NT2/D1 (cell line): ENCODE measurements around the gene BACH2.
"Not testable (repeated sequence)": the region's sequence is repeated elsewhere in the genome, so short reads cannot be mapped to it uniquely, and the experiment has no call there.

Source experiments
- DNase-seq: peaks from one replicate; pipeline ENCODE4 v3.0.0-alpha.2; 2011; ENCODE audit warnings: low read depth, low spot score
- H3K27me3 ChIP-seq: 2 replicates; pipeline ENCODE4 v1.6.0; 2011; ENCODE audit warnings: mild to moderate bottlenecking; ENCODE audit not compliant: insufficient read length, insufficient read depth
- H3K36me3 ChIP-seq: 2 replicates; pipeline ENCODE4 v1.6.1; 2011; ENCODE audit warnings: mild to moderate bottlenecking, low read length, mixed read lengths; ENCODE audit not compliant: insufficient read depth, insufficient read length
- H3K4me1 ChIP-seq: 2 replicates; pipeline ENCODE4 v1.5.1; 2011; ENCODE audit not compliant: insufficient read depth, insufficient read length
- H3K4me3 ChIP-seq: 2 replicates; pipeline ENCODE4 v1.5.1; 2011; ENCODE audit warnings: low read depth; ENCODE audit not compliant: insufficient read length
- H3K9ac ChIP-seq: 2 replicates; pipeline ENCODE4 v1.6.0; 2011; ENCODE audit warnings: low read depth; ENCODE audit not compliant: insufficient read length
- H3K9me3 ChIP-seq: 2 replicates; pipeline ENCODE4 v1.5.1; 2011; ENCODE audit warnings: mild to moderate bottlenecking, low read length; ENCODE audit not compliant: insufficient read depth
- SUZ12 ChIP-seq: IDR thresholded peaks from 2 replicates; pipeline ENCODE4 v1.6.1; 2011; ENCODE audit not compliant: insufficient read length, insufficient read depth; ENCODE audit errors: extremely low read depth
- YY1 ChIP-seq: IDR thresholded peaks from 2 replicates; pipeline ENCODE4 v1.6.1; 2011; ENCODE audit not compliant: insufficient read length, insufficient read depth
- ZNF274 ChIP-seq: IDR thresholded peaks from 2 replicates; pipeline ENCODE4 v1.6.1; 2011; ENCODE audit warnings: mild to moderate bottlenecking, low read depth, low read length

Gene BACH2

GRCh38 chr6:90131614-90132423, 164.8 kb downstream of the BACH2 start:
- H3K36me3 ChIP-seq, result no peaks in the 10 kb centered on the region
- no peak for DNase-seq
- no peak overlapping the region for H3K4me3 ChIP-seq
- H3K27me3 ChIP-seq, result no peaks in the 10 kb centered on the region
- no peaks in the 10 kb centered on the region for H3K9me3 ChIP-seq
- no peak for TF ChIP-seq ZNF274
- no peak overlapping the region for H3K9ac ChIP-seq
- H3K4me1 ChIP-seq, result peaks cover 2% of the 10 kb centered on the region

GRCh38 chr6:90131125-90131524, 165.5 kb downstream of the BACH2 start:
- no peak for DNase-seq
- H3K9ac ChIP-seq, result no peak overlapping the region
- peaks cover 2% of the 10 kb centered on the region for H3K4me1 ChIP-seq
- H3K27me3 ChIP-seq, result no peaks in the 10 kb centered on the region
- no peaks in the 10 kb centered on the region for H3K36me3 ChIP-seq
- no peaks in the 10 kb centered on the region for H3K9me3 ChIP-seq
- no peak overlapping the region for H3K4me3 ChIP-seq
- TF ChIP-seq SUZ12 (no peak), YY1 (no peak), ZNF274 (no peak)

DNA sequence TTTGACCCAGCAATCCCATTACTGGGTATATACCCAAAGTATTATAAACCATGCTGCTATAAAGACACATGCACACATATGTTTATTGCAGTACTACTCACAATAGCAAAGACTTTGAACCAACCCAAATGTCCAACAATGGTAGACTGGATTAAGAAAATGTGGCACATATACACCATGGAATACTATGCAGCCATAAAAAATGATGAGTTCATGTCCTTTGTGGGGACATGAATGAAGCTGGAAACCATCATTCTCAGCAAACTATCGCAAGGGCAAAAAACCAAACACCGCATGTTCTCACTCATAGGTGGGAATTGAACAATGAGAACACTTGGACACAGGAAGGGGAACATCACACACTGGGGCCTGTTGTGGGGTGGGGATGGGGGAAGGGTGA, 168.0 kb downstream of the BACH2 start:
- H3K4me3 ChIP-seq, H3K9me3 ChIP-seq, H3K27me3 ChIP-seq, DNase-seq, H3K4me1 ChIP-seq, H3K9ac ChIP-seq, H3K36me3 ChIP-seq: not testable (repeated sequence)

DNA sequence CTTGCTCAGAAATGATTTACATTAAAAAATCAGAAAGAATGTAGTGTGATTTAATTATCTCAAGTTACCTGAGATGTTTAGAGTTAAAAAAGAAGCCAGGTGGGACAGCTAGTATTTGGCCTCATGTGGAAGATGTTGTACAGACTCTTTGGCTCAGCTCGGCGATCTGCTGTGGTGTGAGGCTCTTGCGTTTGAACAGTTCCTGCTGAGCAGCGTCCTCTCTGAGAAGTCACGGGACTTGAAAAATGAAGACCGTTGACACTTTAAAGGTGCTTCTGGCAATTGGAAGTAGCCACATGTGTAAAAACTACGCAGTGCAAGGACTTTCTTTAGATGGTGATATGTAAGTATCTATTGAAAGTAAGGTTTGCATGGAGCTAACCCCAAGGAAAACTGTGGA, 169.0 kb downstream of the BACH2 start:
- Histone ChIP-seq H3K9ac (no peak overlapping the region), H3K27me3 (no peaks in the 10 kb centered on the region), H3K9me3 (no peaks in the 10 kb centered on the region), H3K4me1 (no peaks in the 10 kb centered on the region), H3K4me3 (no peak overlapping the region), H3K36me3 (no peaks in the 10 kb centered on the region)
- no peak for DNase-seq
- TF ChIP-seq SUZ12 (no peak), YY1 (no peak), ZNF274 (no peak)

DNA sequence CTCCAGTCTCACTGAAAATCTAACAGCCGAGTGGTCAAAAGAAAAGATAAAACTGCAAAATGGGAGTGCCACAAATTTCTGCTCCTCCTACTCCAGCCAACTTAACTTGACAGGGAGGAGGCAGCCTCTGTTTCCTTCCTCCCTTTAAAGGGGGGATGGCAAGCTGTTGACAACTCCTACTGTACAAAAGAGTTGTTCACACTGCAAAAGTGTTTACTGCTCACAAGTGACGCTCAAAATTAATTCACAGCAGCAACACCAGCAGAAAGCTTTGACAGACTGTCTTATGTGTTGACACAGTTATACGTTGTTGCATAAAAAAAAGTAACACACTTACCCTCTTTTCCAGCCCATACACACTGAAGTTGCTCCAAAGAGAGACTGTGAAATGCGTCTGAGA, 169.8 kb downstream of the BACH2 start:
- no peak overlapping the region for H3K4me3 ChIP-seq
- no peak for DNase-seq
- H3K9ac ChIP-seq, result no peak overlapping the region
- H3K4me1 ChIP-seq, result no peaks in the 10 kb centered on the region
- TF ChIP-seq YY1 (no peak), ZNF274 (no peak), SUZ12 (no peak)
- no peaks in the 10 kb centered on the region for H3K36me3 ChIP-seq
- no peaks in the 10 kb centered on the region for H3K9me3 ChIP-seq
- H3K27me3 ChIP-seq, result no peaks in the 10 kb centered on the region

- H3K9ac ChIP-seq, result no peak overlapping the region
- H3K4me3 ChIP-seq, result no peak overlapping the region
- no peaks in the 10 kb centered on the region for H3K27me3 ChIP-seq
- no peak for DNase-seq
- TF ChIP-seq SUZ12, result no peak
- no peak for TF ChIP-seq YY1
- no peak for TF ChIP-seq ZNF274
- H3K4me1 ChIP-seq, result no peaks in the 10 kb centered on the region
- no peaks in the 10 kb centered on the region for H3K36me3 ChIP-seq
- H3K9me3 ChIP-seq, result no peaks in the 10 kb centered on the region
Observed at GRCh38 chr6:90126181-90126580, 170.5 kb downstream of the BACH2 start.

DNA sequence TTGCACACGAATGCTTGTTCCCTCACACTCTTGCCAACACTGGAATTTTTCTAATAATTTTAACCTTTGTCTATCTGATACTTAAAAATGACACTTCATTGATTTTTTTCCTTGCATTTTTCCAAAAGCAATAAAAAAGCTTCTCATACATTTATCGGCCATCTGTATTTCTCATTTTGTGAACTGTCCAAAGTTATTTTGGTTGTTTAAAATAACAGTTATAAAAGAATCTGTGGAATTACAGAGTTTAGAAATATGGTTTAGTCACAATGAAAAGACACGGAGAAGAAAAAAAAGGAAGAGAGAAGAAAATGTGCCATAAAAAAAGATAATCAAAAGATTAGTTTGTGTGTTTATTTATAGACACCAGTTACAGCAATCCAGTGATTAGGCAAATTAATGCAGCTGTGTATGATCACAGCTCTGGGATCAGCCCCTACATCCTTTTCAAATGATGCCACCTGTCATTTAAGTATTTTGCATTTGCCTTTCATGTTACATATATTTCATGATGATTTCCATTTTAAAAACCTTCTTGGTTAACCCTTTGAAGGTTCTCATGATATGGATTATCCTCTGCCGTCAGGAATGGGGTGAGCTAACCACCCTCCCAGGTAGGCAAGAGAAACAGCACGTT, 171.7 kb downstream of the BACH2 start:
- TF ChIP-seq SUZ12 (no peak), ZNF274 (no peak), YY1 (no peak)
- no peak overlapping the region for H3K4me3 ChIP-seq

GRCh38 chr6:90123831-90124230, 172.8 kb downstream of the BACH2 start:
- TF ChIP-seq SUZ12 (no peak), YY1 (no peak), ZNF274 (no peak)
- Histone ChIP-seq H3K9ac (no peak overlapping the region), H3K27me3 (no peaks in the 10 kb centered on the region), H3K4me3 (no peak overlapping the region), H3K9me3 (no peaks in the 10 kb centered on the region), H3K36me3 (no peaks in the 10 kb centered on the region), H3K4me1 (no peaks in the 10 kb centered on the region)
- no peak for DNase-seq

More for the DNA sequence above, 171.7 kb downstream of the BACH2 start:
- no peak for DNase-seq
- Histone ChIP-seq H3K4me1 (no peaks in the 10 kb centered on the region), H3K9me3 (no peaks in the 10 kb centered on the region), H3K36me3 (no peaks in the 10 kb centered on the region), H3K27me3 (no peaks in the 10 kb centered on the region), H3K9ac (no peak overlapping the region)
